ENCODE measurements around the gene CDCA4. TPM values are rescaled to one million over a fixed set of nuclear protein-coding genes. Genes with fewer than 3 reads are reported as not detected.

Gene CDCA4
- total and polyA plus RNA-seq, 2 experiments from 2014 or later: 24.0 to 27.5 TPM

DNA sequence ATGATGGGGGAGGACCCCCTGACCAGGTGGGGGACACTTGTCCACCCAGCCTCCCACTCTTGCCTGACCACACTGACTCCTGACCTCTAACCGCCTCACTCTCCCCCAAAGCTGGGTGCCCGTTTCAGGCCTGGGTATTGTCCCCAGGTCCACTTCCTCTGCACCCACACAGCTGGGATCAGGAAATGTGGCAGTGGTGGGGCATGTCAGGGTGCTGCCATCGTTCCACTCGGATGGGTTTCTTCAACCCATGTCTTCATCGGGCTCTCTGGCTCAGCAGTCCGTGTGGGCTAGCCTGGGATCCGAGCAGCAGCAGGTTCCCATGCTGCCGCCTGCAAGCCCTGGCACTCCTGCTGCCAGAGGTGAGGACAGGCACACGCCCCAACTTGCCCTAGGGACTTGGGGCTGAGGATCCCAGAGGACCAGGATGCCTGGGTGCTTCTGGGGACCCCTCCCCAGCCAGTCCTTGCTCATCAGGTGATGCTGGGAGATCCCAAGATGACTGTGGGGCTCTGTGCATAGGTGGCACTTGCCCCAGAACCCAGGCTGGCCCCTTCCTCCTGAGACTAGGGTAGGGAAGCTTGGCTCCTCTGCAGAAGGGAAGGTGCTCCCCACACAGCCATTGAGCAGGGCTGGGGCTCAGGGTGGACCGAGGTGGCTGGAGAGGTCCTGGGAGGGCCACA lies 38.2 kb downstream of the CDCA4 start:
- H3K36me3 ChIP-seq (ENCODE audit: low read depth): no peaks in the 10 kb centered on the region
- in situ Hi-C loops (cut with MboI): no loop called here
- WGBS, 2 experiments (ENCODE audit: low coverage in 1 of 2, low lambda C conversion rate in 2 of 2, missing lambda C conversion rate in 2 of 2): 57 to 60% methylated on average over 9 to 10 of the region's 10 CpGs

DNA sequence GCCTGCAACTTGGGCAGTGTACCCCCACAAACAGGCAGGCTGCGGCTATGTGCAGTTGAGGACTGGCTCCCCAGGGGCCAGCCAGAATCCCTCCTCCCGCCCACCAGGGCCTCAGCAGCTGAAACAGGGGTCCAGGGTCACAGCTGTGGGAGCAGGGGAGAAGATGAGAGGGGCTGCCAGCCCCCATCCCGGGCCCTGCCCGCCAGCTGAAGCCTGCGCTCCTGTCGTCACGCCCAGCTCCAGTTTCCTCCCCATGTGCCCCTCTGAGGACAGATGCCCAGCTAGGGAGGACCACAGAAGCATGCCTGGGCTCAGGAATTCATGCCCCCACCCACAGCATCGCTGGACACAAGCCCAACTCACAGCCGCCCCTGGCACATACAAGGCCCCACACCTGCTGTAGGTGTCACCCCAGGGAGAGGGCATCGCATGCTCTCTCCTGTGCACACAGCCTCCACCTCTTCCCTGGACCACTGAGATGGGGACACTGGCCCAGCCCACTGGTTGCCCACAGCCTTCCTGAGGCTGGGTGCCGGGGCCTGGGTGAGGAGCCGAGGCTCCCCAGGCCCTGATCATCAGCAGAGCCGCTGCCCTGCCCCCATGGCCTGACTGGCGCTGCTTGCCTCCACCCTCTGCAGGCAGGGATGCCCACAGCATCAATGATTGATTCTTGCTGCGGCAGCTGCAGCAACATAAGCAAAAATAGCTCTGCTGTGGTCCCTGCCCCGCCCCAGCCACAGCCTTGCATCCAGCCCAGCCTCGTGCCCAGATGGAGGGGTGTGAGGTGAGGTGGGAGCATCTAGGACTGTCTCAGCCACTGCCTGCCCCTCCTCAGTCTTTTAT lies 39.0 kb downstream of the CDCA4 start:
- TF ChIP-seq EZH2 (IDR thresholded peaks at IDR 0.05; ENCODE audit: insufficient read depth, poor library complexity, severe bottlenecking) (no peak), EZH2phosphoT487 (IDR thresholded peaks at IDR 0.05; ENCODE audit: insufficient read depth, low read depth) (no peak)
- Histone ChIP-seq H4K20me1 (ENCODE audit: insufficient read depth) (no peaks in the 10 kb centered on the region), H3K9me2 (ENCODE audit: insufficient read depth) (no peaks in the 10 kb centered on the region), H3K4me2 (ENCODE audit: unreplicated experiment) (no peak overlapping the region), H3K79me2 (ENCODE audit: insufficient read depth) (no peaks in the 10 kb centered on the region), H3K27me3 (replicated peaks; ENCODE audit: insufficient read depth) (no peaks in the 10 kb centered on the region), H3K36me3 (ENCODE audit: low read depth) (no peaks in the 10 kb centered on the region), H2AFZ (no peak overlapping the region), H3K27ac (no peak overlapping the region), H3K9me3 (ENCODE audit: low read depth) (no peaks in the 10 kb centered on the region), H3F3A (ENCODE audit: insufficient read depth) (no peaks in the 10 kb centered on the region), H3K9ac (no peak overlapping the region), H3K4me1 (ENCODE audit: insufficient read depth) (peaks cover 9% of the 10 kb centered on the region), H3K4me3 (no peak overlapping the region)
- in situ Hi-C loops (cut with MboI): no loop called here
- DNase-seq: no peak
- 87 to 91% methylated on average over 17 of the region's 17 CpGs for WGBS, 2 experiments (ENCODE audit: low coverage in 1 of 2, low lambda C conversion rate in 2 of 2, missing lambda C conversion rate in 2 of 2)

More for the DNA sequence above, 38.2 kb downstream of the CDCA4 start:
- no peaks in the 10 kb centered on the region for H3K9me2 ChIP-seq (ENCODE audit: insufficient read depth)
- H3K27me3 ChIP-seq (replicated peaks; ENCODE audit: insufficient read depth): no peaks in the 10 kb centered on the region
- no peak overlapping the region for H3K4me3 ChIP-seq
- H3K27ac ChIP-seq: no peak overlapping the region
- H3K9ac ChIP-seq: no peak overlapping the region
- no peaks in the 10 kb centered on the region for H3K79me2 ChIP-seq (ENCODE audit: insufficient read depth)
- no peaks in the 10 kb centered on the region for H3K9me3 ChIP-seq (ENCODE audit: low read depth)
- TF ChIP-seq EZH2phosphoT487 (IDR thresholded peaks at IDR 0.05; ENCODE audit: insufficient read depth, low read depth) (no peak), EZH2 (IDR thresholded peaks at IDR 0.05; ENCODE audit: insufficient read depth, poor library complexity, severe bottlenecking) (no peak)
- H3K4me2 ChIP-seq (ENCODE audit: unreplicated experiment): no peak overlapping the region
- no peak overlapping the region for H2AFZ ChIP-seq
- H4K20me1 ChIP-seq (ENCODE audit: insufficient read depth): no peaks in the 10 kb centered on the region
- H3K4me1 ChIP-seq (ENCODE audit: insufficient read depth): peaks cover 7% of the 10 kb centered on the region
- DNase-seq: no peak
- H3F3A ChIP-seq (ENCODE audit: insufficient read depth): no peaks in the 10 kb centered on the region

DNA sequence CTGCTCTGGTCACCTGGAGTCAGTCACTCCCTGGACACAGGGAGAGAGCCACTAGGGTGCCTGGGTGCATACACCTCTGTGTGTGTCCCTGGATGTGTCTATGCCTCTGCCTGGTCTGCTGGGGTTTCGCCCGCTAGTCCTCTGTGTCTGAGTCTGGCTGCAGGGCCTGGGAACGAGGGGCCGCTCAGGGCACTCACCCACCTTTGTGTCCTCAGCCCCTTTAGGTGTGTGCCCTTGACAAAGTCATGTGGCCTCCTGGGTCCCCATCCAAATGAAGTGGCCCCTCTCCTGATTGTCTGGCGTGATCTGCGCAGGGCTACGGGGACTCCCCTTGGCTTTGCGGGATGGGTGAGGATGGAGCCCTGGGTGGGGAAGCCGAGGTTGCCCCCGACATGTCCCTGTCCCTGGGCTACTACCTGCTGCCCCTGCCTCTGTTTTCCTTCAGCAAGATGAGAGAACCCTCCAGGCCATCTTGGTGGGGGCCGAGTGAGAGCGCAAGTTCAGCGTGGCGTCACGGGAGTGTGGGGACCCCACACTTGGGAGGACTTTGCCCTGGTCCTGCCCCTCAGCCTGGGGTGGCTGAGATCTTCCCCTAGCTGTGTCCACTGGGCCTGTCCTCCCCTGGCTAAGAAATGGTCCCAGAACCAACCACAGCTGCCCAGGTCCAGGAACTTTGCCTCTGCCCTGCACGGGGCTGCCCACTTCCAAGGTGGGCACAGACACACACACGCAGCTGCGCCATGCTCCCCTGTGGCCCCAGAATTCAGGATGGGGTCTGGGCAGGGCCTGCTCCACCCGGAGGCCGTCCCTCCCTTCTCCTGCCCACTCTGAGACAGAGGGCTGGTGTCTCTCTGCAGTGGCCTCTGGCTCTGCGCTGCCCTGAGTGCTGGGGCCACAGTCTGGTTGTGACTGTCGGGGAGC lies 40.0 kb downstream of the CDCA4 start:
- DNase-seq: no peak
- no peaks in the 10 kb centered on the region for H3K36me3 ChIP-seq (ENCODE audit: low read depth)
- H3F3A ChIP-seq (ENCODE audit: insufficient read depth): no peaks in the 10 kb centered on the region
- no peak overlapping the region for H3K4me3 ChIP-seq
- no peaks in the 10 kb centered on the region for H3K9me3 ChIP-seq (ENCODE audit: low read depth)
- H3K27ac ChIP-seq: no peak overlapping the region
- H3K9ac ChIP-seq: no peak overlapping the region
- no peak for TF ChIP-seq EZH2phosphoT487 (IDR thresholded peaks at IDR 0.05; ENCODE audit: insufficient read depth, low read depth)
- TF ChIP-seq EZH2 (IDR thresholded peaks at IDR 0.05; ENCODE audit: insufficient read depth, poor library complexity, severe bottlenecking): no peak
- H3K27me3 ChIP-seq (replicated peaks; ENCODE audit: insufficient read depth): no peaks in the 10 kb centered on the region
- in situ Hi-C loops (cut with MboI): no loop called here
- peaks cover 3% of the 10 kb centered on the region; the same call in 1 of the 2 replicates for H3K4me1 ChIP-seq (ENCODE audit: insufficient read depth)
- WGBS, 2 experiments (ENCODE audit: low coverage in 1 of 2, low lambda C conversion rate in 2 of 2, missing lambda C conversion rate in 2 of 2): 86 to 88% methylated on average over 17 to 18 of the region's 22 CpGs
- no peaks in the 10 kb centered on the region for H3K9me2 ChIP-seq (ENCODE audit: insufficient read depth)
- H3K79me2 ChIP-seq (ENCODE audit: insufficient read depth): no peaks in the 10 kb centered on the region
- H2AFZ ChIP-seq: no peak overlapping the region
- no peaks in the 10 kb centered on the region for H4K20me1 ChIP-seq (ENCODE audit: insufficient read depth)
- H3K4me2 ChIP-seq (ENCODE audit: unreplicated experiment): no peak overlapping the region
